ENCODE results near the gene C10orf95.

C10orf95 gene

GRCh38 chr10:102401342-102401654, 50.0 kb downstream of the C10orf95 start:
- no peak for DNase-seq (ENCODE audit: low read depth)

- DNase-seq (ENCODE audit: low read depth) = no peak
Measured at GRCh38 chr10:102400598-102401341, 50.6 kb downstream of the C10orf95 start.

- DNase-seq (ENCODE audit: low read depth) = no peak
Measured at GRCh38 chr10:102400076-102400475, 51.3 kb downstream of the C10orf95 start.
